IPS DF 4.7 (cell line): ENCODE measurements around the gene SWSAP1.
"Not testable (repeated sequence)": the region's sequence is repeated elsewhere in the genome, so short reads cannot be mapped to it uniquely, and the experiment has no call there.

Source experiments
- DNase-seq: peaks from one replicate; pipeline ENCODE4 v3.0.0-alpha.2; 2013; ENCODE audit warnings: low spot score; ENCODE audit errors: extremely low read depth

The SWSAP1 gene

GRCh38 chr19:11354102-11354501, 20.4 kb upstream of the SWSAP1 start:
- DNase-seq, result not testable (repeated sequence)

DNA sequence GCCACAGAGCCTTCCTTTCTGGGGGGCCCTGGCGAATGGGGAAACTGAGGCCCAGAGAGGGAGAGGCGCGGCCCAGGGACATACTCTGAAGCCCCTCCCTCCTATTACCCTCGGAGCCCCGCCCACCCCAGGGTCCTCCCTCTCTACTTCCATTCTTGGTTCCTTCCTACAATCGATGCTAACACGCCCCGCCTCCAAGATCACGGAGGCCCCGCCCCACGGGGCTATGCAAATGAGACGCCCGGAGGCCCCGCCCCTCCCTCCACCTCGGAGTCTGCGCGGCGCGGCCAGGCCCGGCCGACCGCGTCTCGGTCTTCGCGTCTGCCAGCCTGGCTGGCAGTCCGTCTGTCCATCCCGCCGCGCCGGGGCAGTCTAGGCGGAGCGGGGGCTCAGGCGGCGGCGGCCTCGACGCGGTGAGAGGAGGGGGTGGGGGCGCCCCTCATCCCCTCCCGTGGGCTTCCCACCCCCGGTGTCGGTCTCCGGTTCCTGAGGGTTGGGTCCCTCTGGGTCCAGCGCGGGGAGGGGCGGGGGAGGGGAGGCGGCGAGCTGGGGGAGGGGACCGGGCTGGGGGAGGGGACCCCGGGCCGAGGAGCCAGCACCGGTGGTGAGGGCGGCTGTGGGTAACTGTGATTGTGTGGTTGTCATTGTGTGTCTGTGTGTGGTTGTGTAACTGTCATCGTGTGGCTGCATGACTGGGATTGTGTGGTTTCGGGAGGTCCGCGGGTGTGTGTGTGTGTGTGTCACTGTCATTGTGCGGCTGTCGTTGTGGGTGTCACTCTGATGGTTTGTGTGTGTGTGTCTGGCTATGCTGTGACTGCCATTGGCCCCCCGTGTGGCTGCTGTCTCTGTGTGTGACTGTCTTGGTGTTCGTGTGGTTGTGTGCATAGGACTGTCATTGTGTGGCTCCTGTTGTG, 19.0 kb upstream of the SWSAP1 start, which contains the start of gene PLPPR2:
Gene PLPPR2, plus strand, starts transcription at position 273 of the 914 bp plus-strand sequence. CDS start 2,242 bp downstream, outside the sequence.
- DNase-seq, result no peak

DNA sequence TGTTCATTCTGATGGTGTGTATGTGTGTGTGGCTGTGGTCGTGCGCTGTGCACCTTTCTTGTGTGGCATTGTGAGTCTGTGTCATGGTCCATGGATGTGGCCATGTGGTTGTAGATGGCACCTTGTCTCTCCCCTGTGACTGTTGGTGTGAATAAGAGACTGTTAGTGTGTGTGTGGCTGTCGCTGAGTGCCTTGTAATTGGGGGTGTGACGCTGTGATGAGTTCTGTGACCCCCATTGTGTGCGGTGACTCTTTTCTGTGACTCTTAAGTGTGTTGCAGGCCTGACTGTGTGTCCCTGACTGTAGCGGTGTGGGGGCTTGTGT, 18.4 kb upstream of the SWSAP1 start:
- no peak for DNase-seq

DNA sequence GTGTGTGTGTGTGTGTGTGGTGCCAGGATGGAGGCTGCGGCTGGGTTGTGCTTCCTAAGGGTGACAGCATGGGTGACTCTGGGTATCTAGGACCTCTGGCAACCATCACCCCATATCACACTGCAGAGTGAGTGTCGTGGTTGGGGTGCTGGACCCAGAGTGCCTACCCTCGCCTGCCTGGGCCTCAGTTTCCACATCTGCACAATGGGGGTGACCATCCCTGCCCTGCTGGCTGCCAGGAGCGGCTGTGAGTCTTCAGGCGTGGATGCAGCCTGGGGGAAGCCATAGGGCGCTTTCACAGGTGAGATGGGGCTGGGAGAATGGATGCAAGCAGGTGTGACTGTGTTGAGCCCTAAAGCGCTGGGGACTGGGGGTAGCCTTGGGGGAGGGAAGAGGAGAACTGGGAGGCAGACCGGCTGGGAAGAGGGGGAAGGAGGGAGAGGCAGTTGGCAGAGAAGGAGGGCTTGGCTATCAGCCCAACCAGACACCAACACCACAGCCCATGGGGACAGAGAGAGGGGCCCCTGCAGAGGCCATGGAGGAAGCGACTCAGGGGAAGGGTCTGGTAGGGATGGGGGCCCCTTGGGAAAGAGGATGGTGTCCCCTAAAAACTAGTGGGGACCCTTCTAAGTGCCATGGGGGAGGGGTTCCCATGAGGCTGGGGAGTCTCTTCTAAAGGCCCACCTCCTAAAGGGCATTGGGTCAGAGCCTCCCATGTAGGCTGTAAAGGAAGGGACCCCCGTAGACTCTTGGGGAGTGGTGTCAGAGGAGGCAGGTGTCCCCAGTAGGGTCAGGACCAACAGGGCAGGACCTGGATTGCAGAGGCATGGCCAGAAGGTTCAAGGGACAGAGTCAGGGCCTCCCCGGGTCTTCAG, 17.6 kb upstream of the SWSAP1 start:
- no peak for DNase-seq

GRCh38 chr19:11359421-11359820, 15.0 kb upstream of the SWSAP1 start:
- no peak for DNase-seq

DNA sequence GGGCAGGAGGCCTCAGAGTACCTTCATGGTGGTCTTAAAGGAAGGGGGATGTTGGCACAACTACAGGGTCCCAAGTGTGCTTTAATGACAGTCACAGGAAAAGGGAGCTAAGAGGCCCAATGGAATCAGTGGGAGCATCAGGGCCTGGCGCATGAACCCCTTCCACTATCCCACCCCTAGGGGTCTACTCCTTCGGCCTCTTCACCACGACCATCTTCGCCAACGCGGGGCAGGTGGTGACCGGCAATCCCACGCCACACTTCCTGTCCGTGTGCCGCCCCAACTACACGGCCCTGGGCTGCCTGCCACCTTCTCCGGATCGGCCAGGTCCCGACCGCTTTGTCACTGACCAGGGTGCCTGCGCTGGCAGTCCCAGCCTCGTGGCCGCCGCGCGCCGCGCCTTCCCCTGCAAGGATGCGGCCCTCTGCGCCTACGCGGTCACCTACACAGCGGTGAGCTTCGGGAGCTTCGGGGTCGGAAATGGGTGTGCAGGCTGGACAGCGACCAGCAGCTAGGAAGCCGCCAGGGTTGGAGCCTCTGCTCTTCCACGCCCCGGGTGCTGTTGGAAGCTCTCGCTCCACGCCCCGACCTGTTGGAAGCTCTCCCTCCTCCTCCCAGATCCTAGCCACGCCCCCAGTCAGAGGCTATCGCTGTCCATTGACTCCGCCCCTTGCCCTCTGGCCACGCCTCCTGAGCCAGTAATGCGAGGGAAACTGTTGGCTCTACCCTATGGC, 13.3 kb upstream of the SWSAP1 start:
- DNase-seq, result no peak

- no peak for DNase-seq
Measured at GRCh38 chr19:11361771-11362731, 12.4 kb upstream of the SWSAP1 start.

DNA sequence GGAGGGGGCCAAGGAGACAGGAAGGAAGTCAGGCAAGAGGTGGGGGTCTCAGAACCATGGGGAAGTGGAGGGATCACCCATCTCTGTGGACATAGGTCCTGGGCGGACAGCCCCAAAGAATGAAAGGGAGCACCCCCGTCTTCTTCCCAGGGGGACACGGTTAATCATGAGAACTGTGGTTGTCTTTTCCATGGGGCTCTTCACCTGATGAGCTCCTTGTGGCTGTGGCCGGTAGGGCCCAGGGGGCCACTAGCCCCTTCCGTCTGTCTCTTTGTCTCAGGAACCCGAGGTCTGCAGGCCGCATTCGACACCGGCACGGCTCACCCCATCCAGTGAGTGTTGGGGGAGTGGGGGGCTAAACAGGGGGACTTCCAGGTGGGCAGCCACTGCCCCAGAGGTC, 10.6 kb upstream of the SWSAP1 start:
- no peak for DNase-seq

GRCh38 chr19:11364296-11364904, 10.1 kb upstream of the SWSAP1 start:
- no peak for DNase-seq

GRCh38 chr19:11364935-11365334, 9.5 kb upstream of the SWSAP1 start:
- DNase-seq, result no peak

GRCh38 chr19:11365557-11366117, 8.8 kb upstream of the SWSAP1 start:
- no peak for DNase-seq

- no peak for DNase-seq
Measured at GRCh38 chr19:11367528-11367927, 6.9 kb upstream of the SWSAP1 start.

DNA sequence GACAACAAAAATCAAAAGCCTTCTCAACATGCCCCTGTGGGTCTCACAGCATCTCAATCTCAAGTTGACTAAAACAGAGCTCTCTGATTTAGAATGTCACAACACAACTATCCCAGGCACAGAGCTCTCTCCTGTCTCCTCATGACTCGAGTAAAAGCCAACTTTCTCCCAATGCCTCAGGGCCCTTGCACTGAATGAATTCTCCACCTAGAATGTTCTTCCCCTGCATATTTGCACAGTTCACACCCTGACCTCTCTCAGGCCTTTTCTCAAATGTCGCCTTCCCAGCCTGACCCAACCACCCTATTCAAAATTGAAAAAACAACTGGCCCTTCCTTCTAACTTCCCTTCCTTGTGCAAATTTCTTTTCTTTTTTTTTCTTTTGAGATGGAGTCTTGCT, 3.7 kb upstream of the SWSAP1 start:
- no peak for DNase-seq

GRCh38 chr19:11373166-11373884, 1.1 kb upstream of the SWSAP1 start:
- no peak for DNase-seq

GRCh38 chr19:11373885-11374432, 507 bp upstream of the SWSAP1 start:
- DNase-seq, result no peak

DNA sequence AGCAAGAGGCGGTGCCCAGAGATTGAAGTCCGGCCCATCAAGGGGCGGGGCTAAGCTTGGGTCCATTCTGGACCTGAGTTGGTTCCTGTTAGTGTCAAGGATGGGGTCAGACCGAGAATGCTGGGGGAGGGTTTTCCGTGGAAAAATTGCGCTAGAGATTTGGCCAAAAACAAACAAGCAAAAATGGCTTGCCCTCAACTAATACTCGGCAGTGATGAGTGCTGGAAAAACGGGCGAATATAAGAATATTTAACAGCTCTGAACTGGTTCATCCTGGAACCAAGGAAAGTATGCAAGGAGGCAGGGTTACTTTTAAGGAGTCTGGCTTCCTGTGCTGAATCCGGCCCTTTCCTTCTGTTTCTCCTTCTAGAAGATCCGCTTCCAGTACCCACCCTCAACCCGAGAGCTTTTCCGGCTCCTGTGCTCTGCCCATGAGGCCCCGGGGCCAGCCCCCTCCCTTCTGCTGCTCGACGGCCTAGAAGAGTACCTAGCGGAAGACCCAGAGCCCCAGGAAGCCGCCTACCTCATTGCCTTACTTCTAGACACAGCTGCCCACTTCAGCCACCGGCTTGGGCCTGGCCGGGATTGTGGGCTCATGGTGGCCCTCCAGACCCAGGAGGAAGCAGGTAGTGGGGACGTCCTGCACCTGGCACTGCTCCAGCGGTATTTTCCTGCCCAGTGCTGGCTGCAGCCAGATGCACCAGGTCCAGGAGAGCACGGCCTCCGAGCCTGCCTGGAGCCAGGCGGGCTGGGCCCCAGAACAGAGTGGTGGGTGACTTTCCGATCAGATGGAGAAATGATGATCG, 880 bp downstream of the SWSAP1 start:
- no peak for DNase-seq

DNA sequence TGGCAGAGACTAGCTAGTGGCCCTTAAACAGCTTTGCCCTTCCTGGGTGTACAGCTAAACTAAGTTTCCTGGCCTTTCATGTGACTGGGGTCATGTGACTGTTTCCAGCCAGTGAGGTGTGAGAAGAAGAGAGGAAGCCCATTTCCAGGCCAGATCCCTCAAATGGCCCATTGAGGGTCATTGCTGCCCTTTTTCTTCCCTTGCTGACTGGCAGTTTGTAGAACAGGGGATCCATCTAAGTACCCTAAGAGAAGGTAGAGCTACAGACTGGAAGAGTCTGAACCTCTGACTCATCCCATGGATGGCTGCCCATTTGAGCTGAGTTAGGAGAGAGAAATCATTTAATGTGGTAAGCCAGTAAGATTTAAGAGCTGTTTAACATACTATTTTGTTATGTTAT, 2.8 kb downstream of the SWSAP1 start:
- DNase-seq, result no peak

DNA sequence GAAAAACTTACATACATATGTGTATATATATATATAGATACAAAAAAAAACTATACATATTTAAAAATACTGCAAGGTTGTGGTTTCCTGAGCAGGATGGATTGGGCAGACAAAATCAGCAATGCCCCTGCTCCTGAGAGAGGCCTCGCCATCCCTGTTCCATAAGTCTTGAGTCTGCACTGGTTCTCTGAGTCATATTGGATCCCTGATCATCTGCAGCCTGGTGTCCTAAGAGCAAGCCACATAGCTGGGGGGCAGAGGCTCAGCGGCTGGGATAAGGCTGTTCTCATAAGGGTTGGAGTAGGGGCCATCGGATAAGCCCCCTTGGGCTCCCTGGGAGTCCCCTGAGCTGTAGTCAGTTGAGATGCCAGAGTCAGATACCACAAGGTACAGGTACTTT, 3.3 kb downstream of the SWSAP1 start:
- DNase-seq, result no peak
